ENCODE data around the gene ITSN2. TPM values are rescaled to one million over a fixed set of nuclear protein-coding genes. Genes with fewer than 3 reads are reported as not detected.

Gene ITSN2
- total and polyA plus RNA-seq, 2 of the 8 experiments (the other 6 are each of a cell fraction or from before 2014, with no cell fraction given) = 9.3 to 17.0 TPM

DNA sequence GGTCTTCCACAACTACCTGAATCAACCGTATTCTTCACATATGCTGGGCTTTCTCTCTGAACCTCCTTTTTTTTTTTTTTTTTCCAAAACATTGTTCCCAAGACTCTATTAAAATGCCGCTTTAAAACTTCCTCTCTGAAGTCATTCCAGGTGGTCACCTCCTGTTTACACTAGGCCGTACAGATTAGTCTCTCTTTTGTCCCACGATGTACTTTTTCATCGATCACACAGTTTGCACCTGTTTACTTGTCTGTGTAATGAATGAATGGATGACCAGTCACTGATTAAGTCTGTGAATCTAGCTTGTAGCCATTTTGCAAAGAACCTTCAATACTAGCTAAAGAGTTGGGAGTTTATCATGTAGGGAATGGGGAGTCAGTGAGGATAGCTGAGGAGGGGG, 202.2 kb downstream of the ITSN2 start (continued):
- TF ChIP-seq, protein P1, sequence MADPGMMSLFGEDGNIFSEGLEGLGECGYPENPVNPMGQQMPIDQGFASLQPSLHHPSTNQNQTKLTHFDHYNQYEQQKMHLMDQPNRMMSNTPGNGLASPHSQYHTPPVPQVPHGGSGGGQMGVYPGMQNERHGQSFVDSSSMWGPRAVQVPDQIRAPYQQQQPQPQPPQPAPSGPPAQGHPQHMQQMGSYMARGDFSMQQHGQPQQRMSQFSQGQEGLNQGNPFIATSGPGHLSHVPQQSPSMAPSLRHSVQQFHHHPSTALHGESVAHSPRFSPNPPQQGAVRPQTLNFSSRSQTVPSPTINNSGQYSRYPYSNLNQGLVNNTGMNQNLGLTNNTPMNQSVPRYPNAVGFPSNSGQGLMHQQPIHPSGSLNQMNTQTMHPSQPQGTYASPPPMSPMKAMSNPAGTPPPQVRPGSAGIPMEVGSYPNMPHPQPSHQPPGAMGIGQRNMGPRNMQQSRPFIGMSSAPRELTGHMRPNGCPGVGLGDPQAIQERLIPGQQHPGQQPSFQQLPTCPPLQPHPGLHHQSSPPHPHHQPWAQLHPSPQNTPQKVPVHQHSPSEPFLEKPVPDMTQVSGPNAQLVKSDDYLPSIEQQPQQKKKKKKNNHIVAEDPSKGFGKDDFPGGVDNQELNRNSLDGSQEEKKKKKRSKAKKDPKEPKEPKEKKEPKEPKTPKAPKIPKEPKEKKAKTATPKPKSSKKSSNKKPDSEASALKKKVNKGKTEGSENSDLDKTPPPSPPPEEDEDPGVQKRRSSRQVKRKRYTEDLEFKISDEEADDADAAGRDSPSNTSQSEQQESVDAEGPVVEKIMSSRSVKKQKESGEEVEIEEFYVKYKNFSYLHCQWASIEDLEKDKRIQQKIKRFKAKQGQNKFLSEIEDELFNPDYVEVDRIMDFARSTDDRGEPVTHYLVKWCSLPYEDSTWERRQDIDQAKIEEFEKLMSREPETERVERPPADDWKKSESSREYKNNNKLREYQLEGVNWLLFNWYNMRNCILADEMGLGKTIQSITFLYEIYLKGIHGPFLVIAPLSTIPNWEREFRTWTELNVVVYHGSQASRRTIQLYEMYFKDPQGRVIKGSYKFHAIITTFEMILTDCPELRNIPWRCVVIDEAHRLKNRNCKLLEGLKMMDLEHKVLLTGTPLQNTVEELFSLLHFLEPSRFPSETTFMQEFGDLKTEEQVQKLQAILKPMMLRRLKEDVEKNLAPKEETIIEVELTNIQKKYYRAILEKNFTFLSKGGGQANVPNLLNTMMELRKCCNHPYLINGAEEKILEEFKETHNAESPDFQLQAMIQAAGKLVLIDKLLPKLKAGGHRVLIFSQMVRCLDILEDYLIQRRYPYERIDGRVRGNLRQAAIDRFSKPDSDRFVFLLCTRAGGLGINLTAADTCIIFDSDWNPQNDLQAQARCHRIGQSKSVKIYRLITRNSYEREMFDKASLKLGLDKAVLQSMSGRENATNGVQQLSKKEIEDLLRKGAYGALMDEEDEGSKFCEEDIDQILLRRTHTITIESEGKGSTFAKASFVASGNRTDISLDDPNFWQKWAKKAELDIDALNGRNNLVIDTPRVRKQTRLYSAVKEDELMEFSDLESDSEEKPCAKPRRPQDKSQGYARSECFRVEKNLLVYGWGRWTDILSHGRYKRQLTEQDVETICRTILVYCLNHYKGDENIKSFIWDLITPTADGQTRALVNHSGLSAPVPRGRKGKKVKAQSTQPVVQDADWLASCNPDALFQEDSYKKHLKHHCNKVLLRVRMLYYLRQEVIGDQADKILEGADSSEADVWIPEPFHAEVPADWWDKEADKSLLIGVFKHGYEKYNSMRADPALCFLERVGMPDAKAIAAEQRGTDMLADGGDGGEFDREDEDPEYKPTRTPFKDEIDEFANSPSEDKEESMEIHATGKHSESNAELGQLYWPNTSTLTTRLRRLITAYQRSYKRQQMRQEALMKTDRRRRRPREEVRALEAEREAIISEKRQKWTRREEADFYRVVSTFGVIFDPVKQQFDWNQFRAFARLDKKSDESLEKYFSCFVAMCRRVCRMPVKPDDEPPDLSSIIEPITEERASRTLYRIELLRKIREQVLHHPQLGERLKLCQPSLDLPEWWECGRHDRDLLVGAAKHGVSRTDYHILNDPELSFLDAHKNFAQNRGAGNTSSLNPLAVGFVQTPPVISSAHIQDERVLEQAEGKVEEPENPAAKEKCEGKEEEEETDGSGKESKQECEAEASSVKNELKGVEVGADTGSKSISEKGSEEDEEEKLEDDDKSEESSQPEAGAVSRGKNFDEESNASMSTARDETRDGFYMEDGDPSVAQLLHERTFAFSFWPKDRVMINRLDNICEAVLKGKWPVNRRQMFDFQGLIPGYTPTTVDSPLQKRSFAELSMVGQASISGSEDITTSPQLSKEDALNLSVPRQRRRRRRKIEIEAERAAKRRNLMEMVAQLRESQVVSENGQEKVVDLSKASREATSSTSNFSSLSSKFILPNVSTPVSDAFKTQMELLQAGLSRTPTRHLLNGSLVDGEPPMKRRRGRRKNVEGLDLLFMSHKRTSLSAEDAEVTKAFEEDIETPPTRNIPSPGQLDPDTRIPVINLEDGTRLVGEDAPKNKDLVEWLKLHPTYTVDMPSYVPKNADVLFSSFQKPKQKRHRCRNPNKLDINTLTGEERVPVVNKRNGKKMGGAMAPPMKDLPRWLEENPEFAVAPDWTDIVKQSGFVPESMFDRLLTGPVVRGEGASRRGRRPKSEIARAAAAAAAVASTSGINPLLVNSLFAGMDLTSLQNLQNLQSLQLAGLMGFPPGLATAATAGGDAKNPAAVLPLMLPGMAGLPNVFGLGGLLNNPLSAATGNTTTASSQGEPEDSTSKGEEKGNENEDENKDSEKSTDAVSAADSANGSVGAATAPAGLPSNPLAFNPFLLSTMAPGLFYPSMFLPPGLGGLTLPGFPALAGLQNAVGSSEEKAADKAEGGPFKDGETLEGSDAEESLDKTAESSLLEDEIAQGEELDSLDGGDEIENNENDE (IDR thresholded peaks at IDR 0.05; ENCODE audit: insufficient replicate concordance, low read length) = no peak
- TF ChIP-seq PHF8 (conservative IDR thresholded peaks at IDR 0.05; ENCODE audit: low read depth, low read length) (no peak), RXRA (IDR thresholded peaks at IDR 0.05; ENCODE audit: insufficient read depth, low read depth, low read length) (no peak), SP4 (IDR thresholded peaks at IDR 0.05; ENCODE audit: low read length) (no peak), CHD2 (IDR thresholded peaks at IDR 0.05; ENCODE audit: low read length) (no peak)
- TF ChIP-seq, protein P2, sequence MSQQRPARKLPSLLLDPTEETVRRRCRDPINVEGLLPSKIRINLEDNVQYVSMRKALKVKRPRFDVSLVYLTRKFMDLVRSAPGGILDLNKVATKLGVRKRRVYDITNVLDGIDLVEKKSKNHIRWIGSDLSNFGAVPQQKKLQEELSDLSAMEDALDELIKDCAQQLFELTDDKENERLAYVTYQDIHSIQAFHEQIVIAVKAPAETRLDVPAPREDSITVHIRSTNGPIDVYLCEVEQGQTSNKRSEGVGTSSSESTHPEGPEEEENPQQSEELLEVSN (IDR thresholded peaks at IDR 0.05) = no peak

Measured in H1 (cell line).